ENCODE results near the gene BORCS5.
A peak's percentile ranks its signal among the peaks of the same experiment; 100 is the strongest.
"Not testable (repeated sequence)": the region's sequence is repeated elsewhere in the genome, so short reads cannot be mapped to it uniquely, and the experiment has no call there.

The BORCS5 gene

DNA sequence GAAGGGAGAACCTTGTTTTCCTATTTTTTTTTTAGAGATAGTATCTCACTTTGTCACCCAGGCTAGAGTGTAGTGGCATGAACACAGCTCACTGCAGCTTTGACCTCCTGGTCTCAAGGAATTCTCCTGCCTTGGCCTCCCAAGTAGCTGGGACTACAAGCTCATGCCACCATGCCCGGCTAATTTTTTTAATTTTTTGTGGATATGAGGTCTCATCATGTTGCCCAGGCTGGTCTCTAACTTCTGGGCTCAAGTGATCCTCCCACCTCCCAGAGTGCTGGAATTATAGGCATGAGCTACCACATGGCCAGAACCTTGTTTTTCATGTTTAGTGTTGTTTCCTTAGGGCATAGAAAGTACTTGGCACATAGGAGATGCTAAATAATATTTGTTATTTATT lies 20.4 kb upstream of the BORCS5 start:
- H3K4me3 Mint-ChIP-seq: no peak overlapping the region
- no peak overlapping the region for H3K27ac Mint-ChIP-seq
- H3K4me1 Mint-ChIP-seq: peaks cover 13 to 16% of the 10 kb centered on the region in 2 donors
- DNase-seq (no peak), ATAC-seq (replicated peaks) (no peak)
- no peaks in the 10 kb centered on the region for H3K36me3 Mint-ChIP-seq
- peaks cover 0 to 4% of the 10 kb centered on the region in 2 donors for H3K27me3 Mint-ChIP-seq
- H3K9me3 Mint-ChIP-seq: no peaks in the 10 kb centered on the region

DNA sequence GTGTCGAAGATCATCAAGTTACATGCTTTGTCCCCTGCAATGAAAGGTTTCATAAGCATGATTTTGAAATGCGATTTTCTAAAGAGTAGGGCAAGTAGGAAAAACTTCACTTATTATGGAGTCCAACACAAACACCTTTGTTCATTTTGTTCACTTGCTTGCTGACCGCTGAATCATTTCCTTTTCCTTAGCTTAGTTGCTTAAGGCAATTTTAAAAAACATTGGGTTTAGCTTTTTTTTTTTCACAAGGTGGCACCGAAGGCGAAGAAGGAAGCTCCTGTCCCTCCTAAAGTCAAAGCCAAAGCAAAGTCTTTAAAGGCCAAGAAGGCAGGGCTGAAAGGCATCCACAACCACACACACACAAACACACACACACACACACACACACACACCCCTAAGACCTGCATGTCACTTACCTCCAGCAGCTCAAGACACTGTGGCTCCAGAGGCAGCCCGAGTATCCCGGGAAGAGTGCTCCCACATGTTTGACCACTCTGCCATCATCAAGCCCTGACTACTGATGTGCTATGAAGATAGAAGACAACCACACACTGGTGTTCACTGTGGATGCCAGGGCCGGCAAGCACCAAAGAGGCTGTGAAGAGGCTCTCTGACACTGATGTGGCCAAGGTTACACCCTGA lies 18.2 kb upstream of the BORCS5 start:
- peaks cover 10 to 11% of the 10 kb centered on the region in 2 donors for H3K4me1 Mint-ChIP-seq
- H3K9me3 Mint-ChIP-seq: no peaks in the 10 kb centered on the region
- H3K4me3 Mint-ChIP-seq: no peak overlapping the region

GRCh38 chr12:12349711-12350665 lies 6.9 kb upstream of the BORCS5 start, which contains the start of gene MANSC1:
Gene MANSC1, minus strand, starts transcription at chr12:12350242. Its CDS starts 6,928 bp downstream, at chr12:12343314.
- H3K27ac Mint-ChIP-seq: peak within 1 kb of the TSS; percentile 37
- peak within 1 kb of the TSS; percentile 72 to 76 for H3K4me3 Mint-ChIP-seq
- no peaks in the 10 kb centered on the region for H3K36me3 Mint-ChIP-seq
- H3K4me1 Mint-ChIP-seq: peaks cover 3 to 9% of the 10 kb centered on the region in 2 donors
- ATAC-seq (replicated peaks): peak; percentile 84 to 88
- DNase-seq: peak; percentile 28
- H3K27me3 Mint-ChIP-seq: no peaks in the 10 kb centered on the region
- H3K9me3 Mint-ChIP-seq: no peaks in the 10 kb centered on the region

More for the DNA sequence above, 18.2 kb upstream of the BORCS5 start:
- DNase-seq (no peak), ATAC-seq (replicated peaks) (no peak)
- H3K27ac Mint-ChIP-seq: no peak overlapping the region
- peaks cover 0 to 4% of the 10 kb centered on the region in 2 donors for H3K27me3 Mint-ChIP-seq
- H3K36me3 Mint-ChIP-seq: no peaks in the 10 kb centered on the region

GRCh38 chr12:12350868-12351463 lies 5.9 kb upstream of the BORCS5 start:
- ATAC-seq (replicated peaks): no peak
- Mint-ChIP-seq H3K36me3 (no peaks in the 10 kb centered on the region), H3K4me1 (peaks cover 5 to 9% of the 10 kb centered on the region in 2 donors), H3K27me3 (no peaks in the 10 kb centered on the region), H3K4me3 (peak overlapping the region; percentile 29 to 76), H3K9me3 (no peaks in the 10 kb centered on the region), H3K27ac (no peak overlapping the region)
- DNase-seq: no peak

DNA sequence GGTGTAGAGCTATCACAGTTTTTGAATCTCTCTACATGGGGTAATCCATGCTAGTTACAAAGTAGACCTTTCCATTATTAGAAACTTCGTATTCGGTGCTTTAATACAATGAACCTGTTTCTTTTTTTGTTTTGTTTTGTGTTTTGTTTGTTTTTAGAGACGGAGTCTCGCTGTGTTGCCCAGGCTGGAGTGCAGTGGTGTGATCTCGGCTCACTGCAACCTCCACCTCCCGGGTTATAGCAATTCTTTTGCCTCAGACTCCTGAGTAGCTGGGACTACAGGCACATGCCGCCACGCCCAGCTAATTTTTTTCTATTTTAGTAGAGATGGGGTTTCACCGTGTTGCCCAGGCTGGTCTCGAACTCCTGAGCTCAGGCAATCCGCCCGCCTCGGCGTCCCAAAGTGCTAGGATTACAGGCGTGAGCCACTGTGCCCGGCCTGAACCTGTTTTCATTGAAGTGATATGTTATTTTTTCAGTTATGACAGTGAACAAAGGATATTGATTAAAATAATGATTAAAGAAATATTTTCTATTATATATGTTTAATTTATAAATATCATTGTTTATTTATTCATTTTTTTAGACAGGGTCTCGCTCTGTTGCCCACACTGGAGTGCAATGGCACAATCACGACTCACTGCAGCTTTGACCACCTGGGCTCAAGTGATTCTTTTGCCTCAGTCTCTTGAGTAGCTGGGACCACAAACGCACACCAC lies 5.3 kb upstream of the BORCS5 start:
- not testable (repeated sequence) for H3K36me3 Mint-ChIP-seq; DNase-seq; H3K27ac Mint-ChIP-seq; ATAC-seq (replicated peaks); H3K4me3 Mint-ChIP-seq; H3K9me3 Mint-ChIP-seq; H3K27me3 Mint-ChIP-seq
- peaks cover 8 to 12% of the 10 kb centered on the region in 2 donors for H3K4me1 Mint-ChIP-seq

GRCh38 chr12:12353276-12353675 lies 3.6 kb upstream of the BORCS5 start:
- H3K27me3 Mint-ChIP-seq: no peaks in the 10 kb centered on the region
- H3K9me3 Mint-ChIP-seq: no peaks in the 10 kb centered on the region
- no peak overlapping the region for H3K27ac Mint-ChIP-seq
- peaks cover 12 to 18% of the 10 kb centered on the region in 2 donors for H3K4me1 Mint-ChIP-seq
- no peak overlapping the region for H3K4me3 Mint-ChIP-seq
- H3K36me3 Mint-ChIP-seq: no peaks in the 10 kb centered on the region
- DNase-seq (no peak), ATAC-seq (replicated peaks) (no peak)

DNA sequence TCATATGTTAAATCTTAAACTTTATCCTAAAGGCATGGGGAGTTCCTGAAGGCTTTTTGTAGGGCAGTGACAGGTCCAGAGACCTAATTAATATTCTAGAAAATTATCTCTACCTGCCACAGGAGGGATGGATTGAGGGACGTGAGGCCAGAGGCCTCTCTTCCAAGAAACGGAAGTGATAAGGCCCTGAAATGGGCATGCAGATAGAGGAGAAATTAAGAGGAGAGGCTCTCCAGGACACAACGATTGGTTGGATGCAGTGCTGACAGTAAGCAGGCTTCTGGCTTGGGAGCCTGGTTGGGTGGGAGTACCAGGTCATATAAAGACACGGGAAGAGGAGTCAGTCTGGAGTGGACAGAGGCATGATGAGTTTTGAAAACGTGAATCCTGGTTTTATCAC lies 3.1 kb upstream of the BORCS5 start:
- Mint-ChIP-seq H3K27me3 (no peaks in the 10 kb centered on the region), H3K36me3 (no peaks in the 10 kb centered on the region), H3K4me3 (no peak overlapping the region), H3K27ac (no peak overlapping the region), H3K9me3 (no peaks in the 10 kb centered on the region), H3K4me1 (peaks cover 12 to 24% of the 10 kb centered on the region in 2 donors)
- DNase-seq (no peak), ATAC-seq (replicated peaks) (no peak)

DNA sequence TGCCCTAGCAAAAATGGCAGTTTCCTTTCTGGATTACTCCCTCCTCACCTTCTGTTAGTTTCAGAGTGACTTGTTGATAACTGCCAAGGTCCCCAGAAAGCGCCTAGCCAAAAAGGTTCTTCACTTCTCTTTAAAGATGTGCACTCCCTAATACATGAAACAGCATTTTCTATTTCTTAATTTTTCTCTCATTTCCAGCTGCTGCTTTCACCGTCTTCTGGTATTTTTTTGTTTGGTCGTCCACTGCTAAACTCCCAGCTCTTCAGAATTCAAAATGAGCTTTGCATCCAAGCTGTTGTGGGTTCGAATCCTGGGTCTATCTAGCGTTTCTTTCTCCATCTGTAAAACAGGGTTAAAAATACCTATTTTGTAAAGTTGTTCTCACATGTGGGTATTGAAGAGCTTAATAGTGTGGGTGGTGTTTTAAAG lies 397 bp upstream of the BORCS5 start:
- ATAC-seq (replicated peaks): no peak
- no peak for DNase-seq
- no peaks in the 10 kb centered on the region for H3K27me3 Mint-ChIP-seq

GRCh38 chr12:12357719-12358461 lies 1.0 kb downstream of the BORCS5 start:
- Mint-ChIP-seq H3K36me3 (peaks cover 7 to 10% of the 10 kb centered on the region in 2 donors), H3K4me3 (peak overlapping the region; percentile 93 to 95), H3K27me3 (no peaks in the 10 kb centered on the region), H3K4me1 (peaks cover 14 to 24% of the 10 kb centered on the region in 2 donors), H3K9me3 (no peaks in the 10 kb centered on the region), H3K27ac (peak overlapping the region; percentile 99)
- ATAC-seq (replicated peaks) (no peak), DNase-seq (no peak)

More for the DNA sequence above, 397 bp upstream of the BORCS5 start:
- Mint-ChIP-seq H3K27ac (peak overlapping the region; percentile 99), H3K36me3 (peaks cover 4% of the 10 kb centered on the region in 2 donors), H3K4me1 (peaks cover 12 to 23% of the 10 kb centered on the region in 2 donors), H3K9me3 (no peaks in the 10 kb centered on the region), H3K4me3 (peak overlapping the region; percentile 93 to 95)

- peak overlapping the region; percentile 99 for H3K27ac Mint-ChIP-seq
- H3K27me3 Mint-ChIP-seq: no peaks in the 10 kb centered on the region
- DNase-seq: no peak
- ATAC-seq (replicated peaks): no peak
- peak overlapping the region; percentile 93 to 95 for H3K4me3 Mint-ChIP-seq
- no peaks in the 10 kb centered on the region for H3K9me3 Mint-ChIP-seq
- peaks cover 7 to 10% of the 10 kb centered on the region in 2 donors for H3K36me3 Mint-ChIP-seq
- peaks cover 14 to 24% of the 10 kb centered on the region in 2 donors for H3K4me1 Mint-ChIP-seq
Measured at GRCh38 chr12:12358528-12358927, 1.6 kb downstream of the BORCS5 start.

- Mint-ChIP-seq H3K27me3 (no peaks in the 10 kb centered on the region), H3K9me3 (no peaks in the 10 kb centered on the region), H3K4me1 (peaks cover 14 to 15% of the 10 kb centered on the region in 2 donors), H3K36me3 (peaks cover 19 to 41% of the 10 kb centered on the region in 2 donors), H3K4me3 (no peak overlapping the region), H3K27ac (no peak overlapping the region)
- ATAC-seq (replicated peaks): no peak
- DNase-seq: no peak
Measured at GRCh38 chr12:12364787-12365445, 8.0 kb downstream of the BORCS5 start.

DNA sequence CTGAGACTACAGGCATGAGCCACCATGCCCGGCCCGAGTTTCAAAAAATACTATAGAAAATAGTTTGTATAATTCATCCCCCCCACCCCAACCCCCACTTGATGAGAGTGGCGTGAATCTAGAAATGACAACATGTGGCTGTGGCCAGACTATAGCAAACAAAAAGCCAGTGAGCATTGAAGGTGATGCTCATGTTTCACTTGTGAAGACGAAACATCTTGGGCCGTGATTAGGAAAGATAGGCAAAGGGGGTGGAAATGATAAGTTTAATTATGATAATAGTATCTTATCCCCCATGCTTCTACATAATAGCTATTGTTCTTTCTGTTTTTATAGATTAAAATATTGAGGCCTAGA lies 8.5 kb downstream of the BORCS5 start:
- no peak overlapping the region for H3K27ac Mint-ChIP-seq
- DNase-seq: no peak
- no peaks in the 10 kb centered on the region for H3K9me3 Mint-ChIP-seq
- no peaks in the 10 kb centered on the region for H3K27me3 Mint-ChIP-seq
- H3K4me1 Mint-ChIP-seq: peaks cover 14 to 15% of the 10 kb centered on the region in 2 donors
- H3K36me3 Mint-ChIP-seq: peaks cover 22 to 41% of the 10 kb centered on the region in 2 donors
- H3K4me3 Mint-ChIP-seq: no peak overlapping the region
- no peak for ATAC-seq (replicated peaks)

DNA sequence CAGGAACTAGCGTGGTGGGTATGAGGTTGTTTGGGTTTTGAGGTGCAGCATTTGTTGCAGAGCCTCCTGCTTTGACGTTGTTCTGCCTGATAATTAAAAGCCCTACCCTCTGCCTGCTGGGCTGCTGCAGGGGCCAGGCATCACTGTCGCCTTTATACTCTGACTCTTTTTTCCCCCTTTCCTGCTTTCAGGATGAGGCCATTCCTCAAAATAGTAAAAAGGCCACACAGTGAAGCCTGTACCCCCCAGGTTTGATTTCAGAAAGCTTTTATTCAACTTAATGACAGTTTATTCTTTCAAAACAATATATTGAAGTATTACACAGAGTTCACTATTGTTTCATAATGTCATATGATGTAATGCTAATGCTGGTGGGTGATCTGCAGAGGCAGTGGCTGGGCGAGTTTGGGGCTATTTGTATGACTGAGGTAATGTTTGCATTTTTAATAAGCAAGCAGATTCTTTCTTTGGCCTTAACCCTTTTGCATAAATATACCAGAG lies 9.1 kb downstream of the BORCS5 start:
- Mint-ChIP-seq H3K4me1 (peaks cover 14 to 15% of the 10 kb centered on the region in 2 donors), H3K27ac (no peak overlapping the region), H3K4me3 (no peak overlapping the region), H3K9me3 (no peaks in the 10 kb centered on the region), H3K27me3 (no peaks in the 10 kb centered on the region), H3K36me3 (peaks cover 22 to 44% of the 10 kb centered on the region in 2 donors)
- ATAC-seq (replicated peaks) (no peak), DNase-seq (no peak)

All from stimulated activated naive B cell treated with anti-CD40 and anti-IgM and Interleukin-4, amounts not matched to agents 10 μg/mL and 1 μg/mL and 100 μg/mL, for 72 hours (primary cell).